Testis (tissue), 2 donors: ENCODE measurements around the gene SLCO3A1.

Experiments used
- POLR2A ChIP-seq: fragments of 450-650 bp; IDR thresholded peaks from one replicate; pipeline ENCODE4 v1.6.1; 2017; ENCODE audit warnings: antibody characterized with exemption, mild to moderate bottlenecking, moderate library complexity
- TF ChIP-seq, protein P1 (sequence below), 3 experiments: fragments of 450-650 bp in 2 of 3; fragments of 200-600 bp in 1 of 3; sonication (generic) in 1 of 3; IDR thresholded peaks; one replicate each; pipeline ENCODE4 v1.5.1; 2016 to 2019; ENCODE audit warnings: antibody characterized with exemption in 3 of 3, mild to moderate bottlenecking in 2 of 3, moderate library complexity in 1 of 3

DNA sequence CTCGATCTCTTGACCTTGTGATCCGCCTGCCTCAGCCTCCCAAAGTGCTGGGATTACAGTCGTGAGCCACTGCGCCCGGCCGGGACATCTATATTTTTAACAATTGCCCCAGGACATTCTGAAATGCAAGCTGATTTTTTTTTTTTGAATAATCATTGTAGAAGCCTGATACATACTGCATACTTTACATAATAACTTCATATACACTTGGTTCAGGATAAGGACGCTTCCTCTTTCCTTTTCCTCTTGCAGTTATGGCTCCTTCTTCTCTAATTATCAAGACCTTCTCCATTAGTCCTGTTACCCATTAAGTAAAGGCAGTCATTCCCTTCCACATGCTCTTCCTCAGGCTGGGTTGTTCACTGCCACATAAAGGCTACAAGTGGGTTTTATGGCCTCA lies 58.3 kb downstream of the SLCO3A1 start:
- TF ChIP-seq, protein P1, sequence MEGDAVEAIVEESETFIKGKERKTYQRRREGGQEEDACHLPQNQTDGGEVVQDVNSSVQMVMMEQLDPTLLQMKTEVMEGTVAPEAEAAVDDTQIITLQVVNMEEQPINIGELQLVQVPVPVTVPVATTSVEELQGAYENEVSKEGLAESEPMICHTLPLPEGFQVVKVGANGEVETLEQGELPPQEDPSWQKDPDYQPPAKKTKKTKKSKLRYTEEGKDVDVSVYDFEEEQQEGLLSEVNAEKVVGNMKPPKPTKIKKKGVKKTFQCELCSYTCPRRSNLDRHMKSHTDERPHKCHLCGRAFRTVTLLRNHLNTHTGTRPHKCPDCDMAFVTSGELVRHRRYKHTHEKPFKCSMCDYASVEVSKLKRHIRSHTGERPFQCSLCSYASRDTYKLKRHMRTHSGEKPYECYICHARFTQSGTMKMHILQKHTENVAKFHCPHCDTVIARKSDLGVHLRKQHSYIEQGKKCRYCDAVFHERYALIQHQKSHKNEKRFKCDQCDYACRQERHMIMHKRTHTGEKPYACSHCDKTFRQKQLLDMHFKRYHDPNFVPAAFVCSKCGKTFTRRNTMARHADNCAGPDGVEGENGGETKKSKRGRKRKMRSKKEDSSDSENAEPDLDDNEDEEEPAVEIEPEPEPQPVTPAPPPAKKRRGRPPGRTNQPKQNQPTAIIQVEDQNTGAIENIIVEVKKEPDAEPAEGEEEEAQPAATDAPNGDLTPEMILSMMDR (IDR thresholded peaks at IDR 0.05), result no peak
- TF ChIP-seq POLR2A, result no peak
